GM19397 (cell line): Measurements from ENCODE around the gene MYH11.
"Not testable (repeated sequence)": the region's sequence is repeated elsewhere in the genome, so short reads cannot be mapped to it uniquely, and the experiment has no call there.

Experiments
- ATAC-seq: cut with Tn5 transposase; IDR thresholded peaks from one replicate; pipeline ENCODE4 v1.9.1; 2021; ENCODE audit warnings: mild to moderate bottlenecking, moderate library complexity; ENCODE audit not compliant: unreplicated experiment

MYH11 gene

GRCh38 chr16:15686287-15686686 is 170.5 kb downstream of the MYH11 start:
- no peak for ATAC-seq

GRCh38 chr16:15682105-15682570 is 174.7 kb downstream of the MYH11 start:
- ATAC-seq: no peak

- no peak for ATAC-seq
Observed at GRCh38 chr16:15677447-15677846, 179.4 kb downstream of the MYH11 start.

- no peak for ATAC-seq
Observed at GRCh38 chr16:15676506-15676905, 180.3 kb downstream of the MYH11 start.

- no peak for ATAC-seq
Observed at GRCh38 chr16:15674571-15674970, 182.3 kb downstream of the MYH11 start.

GRCh38 chr16:15672514-15673167 is 184.2 kb downstream of the MYH11 start:
- ATAC-seq: no peak

- ATAC-seq: not testable (repeated sequence)
Observed at GRCh38 chr16:15672127-15672513, 184.7 kb downstream of the MYH11 start.

- no peak for ATAC-seq
Observed at GRCh38 chr16:15671530-15672117, 185.2 kb downstream of the MYH11 start.

- ATAC-seq: no peak
Observed at GRCh38 chr16:15667091-15667742, 189.6 kb downstream of the MYH11 start.

- ATAC-seq: no peak
Observed at GRCh38 chr16:15665107-15665506, 191.7 kb downstream of the MYH11 start.

GRCh38 chr16:15660203-15660601 is 196.6 kb downstream of the MYH11 start:
- no peak for ATAC-seq

GRCh38 chr16:15658556-15658955 is 198.3 kb downstream of the MYH11 start:
- no peak for ATAC-seq

- no peak for ATAC-seq
Observed at GRCh38 chr16:15658149-15658548, 198.7 kb downstream of the MYH11 start.

GRCh38 chr16:15655561-15655960 is 201.3 kb downstream of the MYH11 start:
- ATAC-seq: not testable (repeated sequence)

- ATAC-seq: no peak
Observed at GRCh38 chr16:15654591-15654990, 202.2 kb downstream of the MYH11 start.

- no peak for ATAC-seq
Observed at GRCh38 chr16:15653227-15653626, 203.6 kb downstream of the MYH11 start.
